Activated CD4-positive, alpha-beta T cell treated with anti-CD3 and anti-CD28 coated beads, Interleukin-2, amount 50 U/mL, for 48 hours (primary cell): Measurements from ENCODE around the gene CAST.
A peak's percentile ranks its signal among the peaks of the same experiment; 100 is the strongest.

ENCODE experiments used
- DNase-seq, 2 experiments: peaks; one replicate each; pipeline ENCODE4 v3.0.0-alpha.2; 2020

The CAST gene

GRCh38 chr5:96716007-96716406 lies 53.8 kb downstream of the CAST start:
- DNase-seq = no peak

DNA sequence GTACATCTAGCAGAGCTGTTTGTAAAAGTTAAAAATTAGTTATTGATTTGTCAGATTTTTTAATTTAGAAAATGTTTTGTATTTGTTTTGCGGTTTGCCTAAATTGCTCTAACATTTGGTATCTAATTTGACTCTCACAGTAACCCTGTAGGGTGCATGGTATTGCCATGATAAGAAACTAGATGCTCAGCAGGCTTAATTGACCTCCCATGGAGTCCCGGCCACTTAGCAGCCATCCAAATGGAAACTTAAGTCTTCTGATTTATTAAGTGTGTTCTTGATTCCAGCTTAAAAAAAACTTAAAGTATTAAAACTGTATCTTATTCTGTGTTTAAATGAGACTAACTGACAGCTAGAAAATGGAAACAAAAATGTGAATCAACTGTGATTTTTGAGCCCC lies 54.5 kb downstream of the CAST start:
- DNase-seq = no peak

DNA sequence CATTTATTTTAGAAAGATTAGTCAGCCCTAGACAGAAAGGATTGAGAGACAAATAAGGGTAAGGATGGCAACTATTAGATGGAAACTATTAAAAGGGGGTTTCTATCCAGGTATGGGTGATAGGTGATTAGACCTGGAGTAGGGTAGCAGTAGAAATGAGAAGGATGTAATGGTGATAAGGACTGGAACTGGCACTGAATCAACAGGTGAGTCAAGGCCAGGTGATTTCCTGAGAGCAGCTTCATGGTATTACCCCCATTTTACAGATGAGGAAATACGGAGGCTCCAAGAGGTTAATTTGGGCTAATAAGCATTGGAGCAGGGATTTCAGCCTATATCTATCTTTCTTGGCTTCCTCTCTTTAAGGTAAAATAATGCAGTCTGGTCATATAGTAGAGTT lies 55.7 kb downstream of the CAST start:
- DNase-seq = no peak

GRCh38 chr5:96718635-96719077 lies 56.5 kb downstream of the CAST start:
- no peak for DNase-seq

DNA sequence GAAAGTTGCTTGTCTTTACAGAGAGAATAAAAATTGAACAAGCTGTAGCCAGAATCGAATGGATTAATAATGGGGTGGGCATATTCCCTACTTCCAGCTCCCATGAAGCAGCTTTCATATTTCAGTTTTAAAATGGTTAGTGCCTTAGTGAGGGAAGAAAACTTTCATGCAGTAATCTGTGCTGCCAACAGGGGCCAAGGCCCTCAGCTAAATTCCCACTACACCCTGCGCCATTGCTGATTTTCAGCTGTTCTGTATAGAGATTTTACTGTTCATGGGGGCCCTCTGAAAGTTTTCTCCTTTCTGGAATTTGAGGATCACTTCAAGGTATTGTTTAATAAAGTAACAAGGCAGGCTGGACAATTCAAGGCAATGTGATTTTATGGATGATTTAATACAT lies 58.2 kb downstream of the CAST start:
- no peak for DNase-seq

DNA sequence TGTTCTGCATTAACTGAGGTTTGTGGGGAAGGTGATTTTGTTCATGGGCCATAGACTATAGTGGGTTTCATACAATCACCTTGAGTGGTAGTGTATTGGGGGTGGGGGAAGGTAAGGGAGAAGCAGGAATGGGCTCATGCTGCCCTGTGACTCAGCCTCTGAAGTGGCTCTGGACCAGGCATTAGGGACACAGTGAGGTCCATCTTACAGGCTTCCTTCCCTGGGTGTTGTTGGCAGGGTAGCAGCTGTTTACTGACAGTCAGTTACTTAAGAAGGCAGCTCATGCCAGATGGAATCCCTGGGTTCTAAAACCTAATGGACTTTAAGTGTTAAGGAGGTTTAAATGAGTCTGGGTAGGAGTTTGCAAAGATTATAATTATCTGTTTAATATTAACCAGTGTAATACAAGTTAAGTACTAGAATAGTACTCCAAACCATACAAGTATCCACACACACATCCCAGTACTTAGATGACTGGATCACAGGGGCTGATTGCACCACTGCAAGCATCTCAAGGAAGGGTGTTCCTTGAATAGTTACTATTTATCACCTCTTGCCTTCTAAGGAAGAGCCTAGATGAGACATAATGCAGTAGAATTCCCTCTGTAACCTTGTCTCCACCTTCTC lies 59.3 kb downstream of the CAST start:
- no peak for DNase-seq

DNA sequence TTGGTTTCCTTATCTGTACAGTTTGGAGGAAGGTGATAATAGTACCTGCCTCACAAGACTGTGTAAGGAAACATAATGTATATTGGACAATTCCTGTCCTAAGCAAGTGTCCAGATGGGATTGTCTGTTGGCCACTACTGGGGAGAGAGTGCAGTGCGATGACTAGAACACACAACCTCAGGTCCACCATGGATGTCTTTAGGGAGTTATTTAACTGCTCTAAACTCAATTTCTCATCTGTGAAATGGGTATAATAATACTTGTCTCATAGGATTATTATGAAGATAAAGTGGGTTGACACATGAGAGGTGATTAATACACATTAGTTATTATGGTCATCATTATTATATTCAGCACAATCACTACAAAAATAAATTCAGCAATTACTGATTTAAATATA lies 63.1 kb downstream of the CAST start:
- DNase-seq = no peak

GRCh38 chr5:96726802-96727201 lies 64.6 kb downstream of the CAST start:
- DNase-seq = no peak

DNA sequence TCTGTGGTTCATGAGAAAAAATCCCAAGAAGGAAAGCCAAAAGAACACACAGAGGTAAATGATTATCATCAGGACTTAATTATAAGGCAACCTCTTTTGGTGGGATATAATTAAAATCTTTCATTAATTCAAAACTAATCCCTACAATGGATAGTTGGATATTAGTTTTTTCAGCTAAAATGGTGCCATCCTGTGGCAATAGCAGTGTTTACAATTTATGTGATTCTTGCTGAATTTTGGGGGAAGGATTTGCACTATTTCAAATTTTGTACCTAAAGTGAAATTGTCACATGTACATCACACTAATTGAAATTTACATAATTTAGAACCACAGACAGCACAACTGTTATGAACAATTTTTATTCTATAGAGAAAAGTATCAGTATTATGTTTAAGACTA lies 67.0 kb downstream of the CAST start:
- DNase-seq = no peak

- DNase-seq = no peak
These were observed 68.4 kb downstream of the CAST start for GRCh38 chr5:96730586-96730985.

DNA sequence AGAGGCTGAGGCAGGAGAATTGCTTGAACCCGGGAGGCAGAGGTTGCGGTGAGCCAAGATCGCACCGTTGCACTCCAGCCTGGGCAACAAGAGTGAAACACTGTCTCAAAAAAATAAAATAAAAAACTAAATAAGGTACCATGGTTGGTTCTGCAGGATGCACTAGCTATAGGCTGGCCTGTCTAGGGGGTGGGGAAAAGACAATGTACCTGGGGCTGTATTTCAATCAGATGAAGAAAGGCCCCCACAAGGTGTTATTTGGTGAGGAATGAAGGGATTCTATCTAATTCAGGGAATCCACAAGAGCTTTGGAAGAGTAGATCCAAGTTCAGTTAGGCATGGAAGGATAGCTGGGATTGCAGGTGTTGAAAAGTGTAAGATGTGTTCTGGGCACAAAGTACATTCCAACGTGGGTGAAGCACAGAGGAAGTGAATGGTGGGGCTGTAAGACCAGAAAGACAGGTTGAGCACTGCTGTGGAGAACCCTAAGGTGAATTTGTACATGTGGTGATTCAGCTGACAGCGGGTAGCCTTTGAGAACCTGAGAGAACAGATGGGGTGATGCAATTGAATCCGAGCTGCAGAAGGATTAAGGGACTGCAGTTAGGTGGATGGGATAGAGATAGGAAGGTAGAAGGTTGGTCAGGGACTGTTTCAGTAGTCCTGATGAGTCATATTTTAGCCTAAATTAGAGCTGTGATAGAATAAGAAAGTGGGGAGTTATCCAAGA lies 71.8 kb downstream of the CAST start:
- DNase-seq = no peak

DNA sequence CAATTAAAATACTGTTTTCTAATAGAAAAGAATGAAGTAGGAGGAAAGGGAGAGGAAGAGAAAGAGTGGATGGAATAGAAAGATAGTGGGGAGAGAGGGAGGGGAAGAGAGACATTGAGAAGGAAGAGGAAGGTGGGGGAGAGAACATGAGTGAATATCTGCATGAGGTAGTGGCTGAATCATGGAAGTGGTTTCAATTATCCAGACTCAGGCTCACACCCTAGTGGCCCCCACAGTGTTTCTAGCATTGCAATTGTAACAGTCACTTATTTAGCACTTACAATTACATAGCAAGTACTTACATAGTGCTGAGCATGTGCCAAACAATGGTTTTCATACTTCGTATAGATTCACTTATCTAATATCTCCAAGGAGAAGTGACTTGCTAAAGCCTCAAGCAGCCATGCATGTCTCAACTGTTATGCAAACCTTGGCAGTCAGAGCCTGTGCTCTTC lies 72.7 kb downstream of the CAST start:
- no peak for DNase-seq

GRCh38 chr5:96736937-96737336 lies 74.8 kb downstream of the CAST start:
- no peak for DNase-seq

DNA sequence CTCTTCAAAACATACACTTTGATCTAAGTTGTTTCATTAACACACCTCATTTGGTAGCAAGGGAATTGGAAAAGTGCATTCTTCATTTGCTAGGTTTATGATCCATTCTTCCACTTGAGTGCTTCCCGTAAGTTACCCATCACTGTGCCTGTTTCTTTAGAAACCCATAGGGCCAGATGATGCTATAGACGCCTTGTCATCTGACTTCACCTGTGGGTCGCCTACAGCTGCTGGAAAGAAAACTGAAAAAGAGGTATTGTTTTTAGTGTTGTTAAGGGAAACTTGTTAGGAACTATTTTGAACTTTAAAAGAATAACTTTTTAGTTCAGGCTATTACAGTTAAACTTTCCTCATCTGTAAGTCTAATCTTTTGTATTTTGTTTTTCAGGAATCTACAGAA lies 78.9 kb downstream of the CAST start:
- no peak for DNase-seq

DNA sequence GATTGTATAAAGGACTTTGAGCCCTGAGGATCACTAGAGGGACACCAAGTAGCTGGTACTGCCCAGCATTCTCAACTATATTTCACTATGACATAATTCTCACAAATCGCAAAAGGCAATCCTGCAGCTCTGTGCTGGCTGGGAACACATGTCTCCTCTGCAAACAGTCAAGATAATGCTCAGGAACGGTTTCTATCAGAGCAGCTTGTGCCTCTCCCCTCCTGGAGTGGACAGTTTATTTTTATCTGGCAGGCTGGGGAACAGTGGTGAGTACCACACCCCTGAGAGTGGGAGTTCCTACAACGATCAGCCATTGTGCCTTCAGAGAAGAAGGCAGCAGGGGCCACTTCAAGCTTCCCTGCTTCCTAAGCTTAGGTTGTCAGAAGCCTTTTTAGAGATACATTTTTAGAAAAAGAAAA lies 79.7 kb downstream of the CAST start:
- no peak for DNase-seq

- no peak for DNase-seq
These were observed 80.4 kb downstream of the CAST start for GRCh38 chr5:96742538-96742937.

- DNase-seq = no peak
These were observed 81.0 kb downstream of the CAST start for GRCh38 chr5:96743065-96743768.

- DNase-seq = no peak
These were observed 81.6 kb downstream of the CAST start for GRCh38 chr5:96743805-96744204.

DNA sequence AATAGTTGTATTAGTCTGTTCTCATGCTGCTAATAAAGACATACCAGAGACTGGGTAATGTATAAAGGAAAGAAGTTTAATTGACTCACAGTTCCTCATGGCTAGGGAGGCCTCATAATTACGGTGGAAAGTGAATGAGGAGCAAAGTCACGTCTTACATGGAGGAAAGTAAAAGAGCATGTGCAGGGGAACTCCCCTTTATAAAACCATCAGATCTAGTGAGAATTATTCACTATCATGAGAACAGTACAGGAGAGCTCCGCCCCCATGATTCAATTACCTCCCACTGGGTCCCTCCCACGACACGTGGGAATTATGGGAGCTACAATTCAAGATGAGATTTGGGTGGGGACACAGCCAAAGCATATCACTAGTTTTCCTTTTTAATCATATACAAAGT lies 82.0 kb downstream of the CAST start:
- DNase-seq = peak in 1 of 2 experiments; percentile 24

DNA sequence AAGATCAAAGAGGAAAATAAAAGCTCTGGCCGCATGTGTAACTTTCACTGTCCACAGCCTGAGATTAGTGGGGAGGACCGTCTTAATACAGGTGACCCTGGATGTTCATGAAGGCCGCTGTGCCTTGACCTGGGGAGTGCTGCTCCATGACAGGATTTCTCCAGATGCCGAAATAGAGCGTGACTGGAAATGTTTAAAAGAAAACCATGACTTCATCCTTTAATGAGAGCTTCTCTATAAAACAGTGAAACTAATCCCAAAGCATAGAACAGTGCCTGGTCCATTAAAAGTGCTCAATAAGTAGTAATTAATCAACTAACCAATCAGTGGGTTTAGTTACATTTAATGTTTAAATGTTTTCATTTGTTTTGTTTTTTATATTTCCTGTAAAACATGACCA lies 82.8 kb downstream of the CAST start:
- no peak for DNase-seq

GRCh38 chr5:96745844-96746531 lies 83.8 kb downstream of the CAST start:
- DNase-seq = no peak

DNA sequence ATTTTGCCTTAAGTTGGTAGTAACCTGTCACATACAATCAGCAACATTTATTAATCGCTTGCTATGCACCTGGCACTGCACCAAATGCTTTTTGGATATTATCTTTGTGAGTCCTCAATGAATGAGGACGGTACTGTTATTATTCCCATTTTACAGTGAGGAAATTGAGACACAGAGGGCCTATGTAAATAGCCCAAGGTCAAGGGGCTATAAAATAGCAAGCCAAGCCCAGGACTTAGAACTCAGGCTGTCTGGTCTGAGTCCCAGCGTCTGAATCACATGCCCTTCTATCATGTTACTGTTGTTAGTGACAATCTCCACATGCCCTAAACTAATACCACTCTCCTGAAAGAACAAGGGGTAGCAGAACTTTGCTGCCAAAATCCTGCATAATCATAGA lies 85.5 kb downstream of the CAST start:
- DNase-seq = no peak

DNA sequence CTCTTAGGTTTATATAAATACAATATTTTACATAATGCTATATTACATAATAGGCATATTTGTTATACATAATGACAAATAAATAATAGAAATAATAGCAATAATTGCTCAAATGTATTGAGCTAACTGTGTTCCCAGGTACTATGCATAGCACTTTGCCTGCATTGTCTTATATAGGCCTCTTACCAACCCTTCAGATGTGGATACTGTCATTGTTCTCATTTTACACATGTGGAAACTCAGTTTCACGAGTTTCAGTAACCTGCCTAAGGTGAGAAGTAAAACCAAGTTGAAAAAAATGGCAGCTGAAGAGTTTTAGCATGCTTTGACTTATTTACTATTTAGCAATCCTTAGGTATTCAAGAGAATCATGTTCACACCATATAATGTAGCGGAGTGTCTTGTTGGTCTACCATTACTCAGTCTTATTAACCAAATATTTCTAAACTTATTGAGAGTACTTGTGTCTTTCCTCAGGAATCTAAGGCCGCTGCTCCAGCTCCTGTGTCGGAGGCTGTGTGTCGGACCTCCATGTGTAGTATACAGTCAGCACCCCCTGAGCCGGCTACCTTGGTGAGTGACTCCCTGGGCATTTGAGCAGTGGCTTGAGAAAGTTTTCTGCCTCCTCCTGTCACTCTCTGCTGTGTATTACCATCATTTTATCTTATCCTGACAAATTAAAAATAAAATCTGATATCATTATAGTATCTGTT lies 88.1 kb downstream of the CAST start:
- no peak for DNase-seq
